Measurements from ENCODE around the gene PRKG1. TPM values are rescaled to one million over a fixed set of nuclear protein-coding genes. Genes with fewer than 3 reads are reported as not detected.

Gene PRKG1
- total RNA-seq, 2 experiments from 2014 or later, result not detected

DNA sequence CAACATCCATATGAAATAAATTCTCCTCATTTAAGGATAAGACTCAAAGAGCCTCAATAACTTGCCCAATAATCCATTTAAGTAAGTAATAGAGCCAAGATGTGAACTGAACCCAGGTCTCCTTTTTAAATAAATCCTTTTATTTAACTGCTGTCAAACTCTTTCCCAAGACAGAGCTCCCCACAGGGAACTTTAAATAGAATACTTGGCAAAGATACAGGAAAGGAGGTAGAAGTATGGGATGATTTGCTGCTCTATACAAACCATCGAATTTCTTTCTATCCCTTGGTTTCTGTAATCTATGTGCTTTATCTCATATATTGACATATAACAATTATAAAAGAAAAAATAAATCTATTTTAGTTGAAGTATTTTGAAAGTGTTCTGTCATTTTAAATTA, 329.2 kb downstream of the PRKG1 start:
- Mint-ChIP-seq H3K27ac (no peak overlapping the region), H3K4me1 (no peaks in the 10 kb centered on the region), H3K27me3 (no peaks in the 10 kb centered on the region), H3K4me3 (no peak overlapping the region), H3K9me3 (ENCODE audit: low read depth) (no peaks in the 10 kb centered on the region), H3K36me3 (no peaks in the 10 kb centered on the region)
- CTCF ChIA-PET, result no interaction called here
- ATAC-seq, result no peak
- no peak for DNase-seq

DNA sequence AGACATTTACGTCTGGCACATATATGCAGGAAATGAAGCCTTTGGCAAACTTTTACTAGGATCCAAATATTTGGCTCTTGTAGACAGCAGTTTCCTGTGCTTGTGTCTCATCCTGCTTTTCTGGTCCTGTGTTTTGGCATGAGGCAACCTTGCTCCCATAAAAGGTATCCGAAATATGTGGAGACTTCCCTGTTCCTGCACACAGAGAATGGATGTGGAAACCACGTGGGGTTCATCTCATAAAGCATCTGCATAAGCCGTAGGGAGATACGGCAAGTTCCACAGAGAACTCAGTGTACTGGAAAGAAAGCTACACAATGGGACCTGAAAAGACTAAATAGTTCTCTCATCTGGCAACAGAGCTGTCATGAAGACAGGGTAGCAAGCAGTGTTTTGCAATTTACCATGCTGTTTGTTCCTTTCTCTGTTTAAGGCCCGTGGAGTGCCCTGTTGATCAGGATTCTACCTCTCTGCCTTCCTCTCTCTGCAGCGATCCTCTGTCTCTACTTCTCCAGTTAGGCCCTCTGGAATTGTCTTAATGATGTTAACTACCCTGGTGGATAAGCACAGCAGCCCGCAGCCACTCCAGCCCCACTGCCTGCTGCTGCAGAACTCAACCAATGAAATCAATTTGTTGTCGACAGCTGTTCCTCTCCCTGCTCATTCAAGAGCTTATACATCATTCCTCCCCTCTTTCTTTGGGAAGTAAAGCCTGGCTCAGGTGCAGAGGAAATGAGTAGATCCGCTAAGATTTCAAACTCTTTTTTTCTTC, 331.5 kb downstream of the PRKG1 start:
- H3K36me3 Mint-ChIP-seq, result no peaks in the 10 kb centered on the region
- H3K9me3 Mint-ChIP-seq (ENCODE audit: low read depth), result no peaks in the 10 kb centered on the region
- CTCF ChIA-PET, result no interaction called here
- H3K27me3 Mint-ChIP-seq, result no peaks in the 10 kb centered on the region
- no peaks in the 10 kb centered on the region for H3K4me1 Mint-ChIP-seq
- DNase-seq, result no peak
- no peak overlapping the region for H3K27ac Mint-ChIP-seq
- no peak overlapping the region for H3K4me3 Mint-ChIP-seq
- no peak for ATAC-seq

DNA sequence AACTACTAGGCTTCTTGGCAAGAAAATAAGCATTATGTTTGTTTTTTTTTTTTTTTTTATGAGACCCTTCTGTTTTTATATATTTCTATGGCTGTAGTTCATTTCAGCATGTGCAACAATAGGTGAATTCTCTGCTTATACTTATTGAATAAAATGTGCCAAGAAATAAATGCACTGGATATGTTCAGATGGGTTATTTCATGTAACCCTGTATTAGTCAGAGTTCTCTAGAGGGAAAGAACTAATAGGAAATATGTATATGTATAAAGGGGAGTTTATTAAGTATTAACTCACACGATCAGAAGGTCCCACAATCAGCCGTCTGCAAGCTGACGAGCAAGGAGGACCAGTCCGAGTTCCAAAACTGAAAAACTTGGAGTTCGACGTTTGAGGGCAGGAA, 332.3 kb downstream of the PRKG1 start:
- ATAC-seq (no peak), DNase-seq (no peak)
- H3K4me1 Mint-ChIP-seq, result no peaks in the 10 kb centered on the region
- no peak overlapping the region for H3K27ac Mint-ChIP-seq
- CTCF ChIA-PET, result no interaction called here
- no peaks in the 10 kb centered on the region for H3K27me3 Mint-ChIP-seq
- no peaks in the 10 kb centered on the region for H3K9me3 Mint-ChIP-seq (ENCODE audit: low read depth)
- H3K4me3 Mint-ChIP-seq, result no peak overlapping the region
- no peaks in the 10 kb centered on the region for H3K36me3 Mint-ChIP-seq

DNA sequence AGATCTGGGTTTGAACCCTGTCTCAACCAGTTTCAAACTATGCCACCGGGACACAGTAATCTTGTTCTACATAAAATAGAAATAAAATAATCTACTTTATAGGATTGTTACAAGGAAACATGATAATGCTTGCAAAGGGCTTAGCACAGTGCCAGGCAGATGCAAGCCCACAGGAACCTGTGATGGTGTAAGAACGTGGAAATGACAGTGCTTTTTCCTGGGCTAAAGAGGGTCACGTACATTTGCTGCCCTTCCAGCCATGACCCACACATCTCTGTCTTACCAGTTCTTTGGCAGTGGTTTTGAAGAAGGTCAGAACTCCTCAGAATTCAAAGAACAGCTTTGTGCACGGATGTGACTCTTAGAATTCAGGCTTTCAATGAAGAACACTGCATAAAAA, 342.2 kb downstream of the PRKG1 start:
- no peaks in the 10 kb centered on the region for H3K36me3 Mint-ChIP-seq
- no peak overlapping the region for H3K27ac Mint-ChIP-seq
- no peaks in the 10 kb centered on the region for H3K9me3 Mint-ChIP-seq (ENCODE audit: low read depth)
- ATAC-seq (no peak), DNase-seq (no peak)
- CTCF ChIA-PET, result no interaction called here
- no peak overlapping the region for H3K4me3 Mint-ChIP-seq
- no peaks in the 10 kb centered on the region for H3K27me3 Mint-ChIP-seq
- H3K4me1 Mint-ChIP-seq, result no peaks in the 10 kb centered on the region

DNA sequence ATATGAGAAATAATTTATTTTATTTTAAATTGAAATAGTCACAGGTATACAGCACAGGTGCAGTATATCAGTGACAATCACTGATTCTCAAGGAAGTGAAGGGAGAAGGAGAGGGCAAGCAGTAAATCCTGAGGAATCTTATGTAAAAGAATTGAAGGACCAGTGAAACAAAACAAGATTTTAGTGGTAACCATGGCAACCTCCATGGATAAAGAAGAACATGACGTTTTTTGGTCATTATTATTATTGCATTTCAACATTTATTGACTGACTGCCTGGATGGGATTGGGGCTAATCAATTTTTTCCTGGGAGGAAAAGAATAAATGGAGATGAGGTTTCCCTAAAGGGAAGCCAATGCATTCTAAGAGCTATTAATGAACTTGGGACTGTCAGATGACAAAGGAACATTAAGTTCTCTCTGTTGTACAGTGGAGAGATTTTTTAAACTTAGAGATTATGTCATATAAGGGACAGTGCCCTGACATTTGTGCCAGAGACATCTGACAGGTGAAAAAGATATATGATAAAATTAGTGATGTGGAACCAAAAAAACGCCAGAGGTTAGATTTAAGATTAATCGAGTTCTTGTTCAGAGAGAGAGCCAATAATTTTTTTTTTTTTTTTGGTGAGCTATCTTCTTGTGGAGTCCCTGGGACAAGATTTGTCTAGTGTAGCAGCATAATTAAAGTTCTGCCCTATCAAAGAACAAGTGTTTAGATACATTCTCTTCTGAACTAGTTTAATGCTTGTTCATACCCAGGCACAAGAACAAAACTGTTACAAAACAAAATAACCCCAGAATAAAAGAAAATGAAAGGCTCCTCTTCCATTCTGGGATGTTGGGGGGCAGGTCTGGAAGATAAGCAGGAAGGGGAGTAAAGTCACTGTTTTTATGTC, 345.2 kb downstream of the PRKG1 start:
- DNase-seq, result no peak
- no peaks in the 10 kb centered on the region for H3K27me3 Mint-ChIP-seq
- ATAC-seq, result no peak
- H3K9me3 Mint-ChIP-seq (ENCODE audit: low read depth), result no peaks in the 10 kb centered on the region
- H3K36me3 Mint-ChIP-seq, result no peaks in the 10 kb centered on the region
- H3K27ac Mint-ChIP-seq, result no peak overlapping the region
- CTCF ChIA-PET, result no interaction called here
- H3K4me3 Mint-ChIP-seq, result no peak overlapping the region
- H3K4me1 Mint-ChIP-seq, result no peaks in the 10 kb centered on the region

GRCh38 chr10:51421853-51422252, 347.6 kb downstream of the PRKG1 start:
- Mint-ChIP-seq H3K9me3 (ENCODE audit: low read depth) (no peaks in the 10 kb centered on the region), H3K4me1 (no peaks in the 10 kb centered on the region), H3K27ac (no peak overlapping the region), H3K36me3 (no peaks in the 10 kb centered on the region), H3K4me3 (no peak overlapping the region), H3K27me3 (no peaks in the 10 kb centered on the region)
- no peak for DNase-seq
- no peak for ATAC-seq
- CTCF ChIA-PET, result interaction anchor here (0.9 to 1.4 kb wide), 3 partner anchors 32 to 539 kb away, joined by 3 to 8 read pairs (median 3); no protein-coding TSS in a partner anchor

DNA sequence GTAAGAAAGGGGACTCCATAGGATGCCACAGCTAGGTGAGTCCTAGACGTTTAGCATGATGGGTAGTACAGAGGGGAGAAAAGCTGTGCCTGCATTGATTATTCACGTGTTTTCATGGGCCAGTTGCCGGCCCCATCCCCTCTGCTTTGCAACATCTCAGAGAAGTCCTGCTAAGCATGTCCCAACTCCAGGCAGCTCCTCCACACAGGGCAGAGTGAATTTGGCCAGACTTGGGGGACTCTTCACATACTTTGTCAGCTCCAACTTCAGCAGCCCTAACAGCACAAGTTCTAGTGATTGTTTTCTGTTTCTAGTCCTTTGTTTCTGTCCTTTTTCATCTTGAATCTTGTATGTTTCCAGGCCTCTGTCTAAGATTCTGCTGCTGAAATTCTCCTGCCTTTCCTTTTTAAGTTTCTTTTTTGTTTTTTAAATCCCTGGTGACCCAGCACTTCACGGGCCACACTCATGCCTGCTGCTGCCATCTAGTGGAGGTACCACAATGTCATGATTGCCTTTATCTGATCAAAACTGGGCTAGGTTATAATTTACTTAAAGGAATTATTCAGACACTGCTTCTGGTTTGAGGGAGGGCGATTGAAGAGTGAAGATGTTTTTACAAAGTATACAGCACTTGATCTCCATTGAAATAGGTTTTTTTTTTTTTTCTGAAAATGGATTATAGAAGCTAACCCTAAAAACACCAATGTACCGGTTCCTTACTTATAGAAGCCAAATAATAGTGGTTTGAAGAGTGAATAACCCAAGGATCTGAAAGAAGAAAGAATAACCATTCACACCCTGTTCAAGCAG, 348.2 kb downstream of the PRKG1 start:
- Mint-ChIP-seq H3K36me3 (no peaks in the 10 kb centered on the region), H3K27me3 (no peaks in the 10 kb centered on the region), H3K27ac (no peak overlapping the region), H3K9me3 (ENCODE audit: low read depth) (no peaks in the 10 kb centered on the region), H3K4me1 (no peaks in the 10 kb centered on the region), H3K4me3 (no peak overlapping the region)
- DNase-seq (peak; percentile 44), ATAC-seq (peak; percentile 45)
- CTCF ChIA-PET, result interaction anchor here (0.9 to 1.4 kb wide), 3 partner anchors 33 to 538 kb away, joined by 3 to 8 read pairs (median 3); no protein-coding TSS in a partner anchor

DNA sequence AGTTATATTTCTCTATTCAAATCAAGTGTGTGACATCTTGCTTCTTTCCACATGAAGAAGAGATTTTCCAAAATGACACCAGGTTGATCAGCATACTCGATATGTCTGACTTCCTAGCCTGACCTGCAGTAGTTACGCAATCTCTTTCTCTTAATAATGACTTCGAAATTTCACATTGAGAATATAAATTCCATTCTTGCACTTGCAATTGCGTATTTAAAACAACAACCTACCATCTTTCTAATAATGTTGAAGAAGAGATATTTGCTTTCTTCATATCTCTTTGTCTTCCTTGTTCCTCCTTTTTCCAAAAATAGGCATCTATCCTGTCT, 348.8 kb downstream of the PRKG1 start:
- CTCF ChIA-PET, result no interaction called here
- ATAC-seq, result no peak

GRCh38 chr10:51425431-51425830, 351.1 kb downstream of the PRKG1 start:
- Mint-ChIP-seq H3K27me3 (peaks cover 3% of the 10 kb centered on the region), H3K36me3 (no peaks in the 10 kb centered on the region), H3K9me3 (ENCODE audit: low read depth) (no peaks in the 10 kb centered on the region), H3K27ac (no peak overlapping the region), H3K4me3 (no peak overlapping the region), H3K4me1 (no peaks in the 10 kb centered on the region)
- CTCF ChIA-PET, result no interaction called here
- no peak for DNase-seq
- ATAC-seq, result no peak

More for the DNA sequence above, 348.8 kb downstream of the PRKG1 start:
- Mint-ChIP-seq H3K9me3 (ENCODE audit: low read depth) (no peaks in the 10 kb centered on the region), H3K27ac (no peak overlapping the region), H3K27me3 (no peaks in the 10 kb centered on the region), H3K4me3 (no peak overlapping the region), H3K36me3 (no peaks in the 10 kb centered on the region), H3K4me1 (no peaks in the 10 kb centered on the region)
- no peak for DNase-seq

GRCh38 chr10:51427758-51428157, 353.5 kb downstream of the PRKG1 start:
- H3K36me3 Mint-ChIP-seq, result no peaks in the 10 kb centered on the region
- no peak for DNase-seq
- no peaks in the 10 kb centered on the region for H3K4me1 Mint-ChIP-seq
- no peak overlapping the region for H3K4me3 Mint-ChIP-seq
- peaks cover 6% of the 10 kb centered on the region for H3K27me3 Mint-ChIP-seq
- no peak overlapping the region for H3K27ac Mint-ChIP-seq
- CTCF ChIA-PET, result no interaction called here
- no peak for ATAC-seq
- no peaks in the 10 kb centered on the region for H3K9me3 Mint-ChIP-seq (ENCODE audit: low read depth)

- no peak for ATAC-seq
- Mint-ChIP-seq H3K4me3 (no peak overlapping the region), H3K27me3 (peaks cover 6% of the 10 kb centered on the region), H3K27ac (no peak overlapping the region), H3K4me1 (no peaks in the 10 kb centered on the region), H3K9me3 (ENCODE audit: low read depth) (no peaks in the 10 kb centered on the region), H3K36me3 (no peaks in the 10 kb centered on the region)
- no peak for DNase-seq
- CTCF ChIA-PET, result no interaction called here
Observed at GRCh38 chr10:51430506-51430905, 356.2 kb downstream of the PRKG1 start.

- ATAC-seq (no peak), DNase-seq (no peak)
- no peak overlapping the region for H3K27ac Mint-ChIP-seq
- no peaks in the 10 kb centered on the region for H3K36me3 Mint-ChIP-seq
- no peaks in the 10 kb centered on the region for H3K4me1 Mint-ChIP-seq
- H3K9me3 Mint-ChIP-seq (ENCODE audit: low read depth), result no peaks in the 10 kb centered on the region
- CTCF ChIA-PET, result no interaction called here
- peaks cover 3% of the 10 kb centered on the region for H3K27me3 Mint-ChIP-seq
- H3K4me3 Mint-ChIP-seq, result no peak overlapping the region
Observed at GRCh38 chr10:51433949-51434475, 359.7 kb downstream of the PRKG1 start.

- ATAC-seq, result no peak
- H3K36me3 Mint-ChIP-seq, result no peaks in the 10 kb centered on the region
- CTCF ChIA-PET, result no interaction called here
Observed at GRCh38 chr10:51436805-51437204, 362.5 kb downstream of the PRKG1 start.

More at GRCh38 chr10:51436805-51437204, 362.5 kb downstream of the PRKG1 start:
- Mint-ChIP-seq H3K27me3 (no peaks in the 10 kb centered on the region), H3K27ac (no peak overlapping the region), H3K9me3 (ENCODE audit: low read depth) (no peaks in the 10 kb centered on the region), H3K4me3 (no peak overlapping the region), H3K4me1 (no peaks in the 10 kb centered on the region)
- no peak for DNase-seq

Data from activated CD8-positive, alpha-beta memory T cell treated with anti-CD3 and anti-CD28 coated beads, Interleukin-2, amount 10 ng/mL, durations not matched to agents 7 days and 5 days (primary cell).